Activated CD4-positive, alpha-beta T cell treated with anti-CD3 and anti-CD28 coated beads, Interleukin-2, amount 50 U/mL, for 48 hours (primary cell): Measurements from ENCODE around the gene DRGX.

Source experiments
- DNase-seq, 2 experiments: peaks; one replicate each; pipeline ENCODE4 v3.0.0-alpha.2; 2020

Gene DRGX

GRCh38 chr10:49381111-49381900 lies 14.6 kb downstream of the DRGX start:
- no peak for DNase-seq

- DNase-seq, result no peak
Measured at GRCh38 chr10:49379596-49380410, 16.1 kb downstream of the DRGX start.

GRCh38 chr10:49377256-49377655 lies 18.6 kb downstream of the DRGX start:
- no peak for DNase-seq

GRCh38 chr10:49375611-49376010 lies 20.3 kb downstream of the DRGX start:
- DNase-seq, result no peak

- DNase-seq, result no peak
Measured at GRCh38 chr10:49374740-49375139, 21.1 kb downstream of the DRGX start.

GRCh38 chr10:49373361-49373760 lies 22.5 kb downstream of the DRGX start:
- DNase-seq, result no peak

GRCh38 chr10:49371967-49372366 lies 23.9 kb downstream of the DRGX start:
- no peak for DNase-seq

GRCh38 chr10:49370326-49371100 lies 25.4 kb downstream of the DRGX start:
- DNase-seq, result no peak

GRCh38 chr10:49369216-49370162 lies 26.4 kb downstream of the DRGX start:
- no peak for DNase-seq

- DNase-seq, result no peak
Measured at GRCh38 chr10:49368256-49368655, 27.6 kb downstream of the DRGX start.

- DNase-seq, result no peak
Measured at GRCh38 chr10:49367600-49367999, 28.3 kb downstream of the DRGX start.

- no peak for DNase-seq
Measured at GRCh38 chr10:49366460-49366859, 29.4 kb downstream of the DRGX start.

GRCh38 chr10:49365675-49366415 lies 30.0 kb downstream of the DRGX start:
- no peak for DNase-seq

- DNase-seq, result no peak
Measured at GRCh38 chr10:49365275-49365674, 30.6 kb downstream of the DRGX start.

GRCh38 chr10:49364747-49365146 lies 31.1 kb downstream of the DRGX start:
- DNase-seq, result no peak

- DNase-seq, result no peak
Measured at GRCh38 chr10:49364051-49364450, 31.8 kb downstream of the DRGX start.

GRCh38 chr10:49363309-49364031 lies 32.4 kb downstream of the DRGX start:
- no peak for DNase-seq

- DNase-seq, result no peak
Measured at GRCh38 chr10:49362596-49363260, 33.2 kb downstream of the DRGX start.

GRCh38 chr10:49361735-49362568 lies 33.9 kb downstream of the DRGX start:
- DNase-seq, result no peak
